Activated T-cell treated with anti-CD3 and anti-CD28 coated beads for 4 hours (primary cell): ENCODE data around the gene ZAR1L.
"Not testable (repeated sequence)": the region's sequence is repeated elsewhere in the genome, so short reads cannot be mapped to it uniquely, and the experiment has no call there.

Experiments used
- DNase-seq: peaks from one replicate; pipeline ENCODE4 v3.0.0-alpha.2; 2020

The ZAR1L gene

GRCh38 chr13:32315238-32316027 lies at the start of gene ZAR1L, which contains the start of gene BRCA2:
Gene ZAR1L, minus strand, starts transcription at chr13:32315363. Its CDS starts 3,438 bp downstream, at chr13:32311925.
Gene BRCA2, plus strand, starts transcription at chr13:32315508. Its CDS starts 953 bp downstream, at chr13:32316461.
- peak; percentile 78 for DNase-seq

- no peak for DNase-seq
Observed at GRCh38 chr13:32362574-32362973, 47.4 kb upstream of the ZAR1L start.

GRCh38 chr13:32355935-32356334 lies 40.8 kb upstream of the ZAR1L start:
- not testable (repeated sequence) for DNase-seq

GRCh38 chr13:32354040-32354439 lies 38.9 kb upstream of the ZAR1L start:
- no peak for DNase-seq

GRCh38 chr13:32350839-32351441 lies 35.8 kb upstream of the ZAR1L start:
- DNase-seq: not testable (repeated sequence)

GRCh38 chr13:32347651-32348050 lies 32.5 kb upstream of the ZAR1L start:
- DNase-seq: no peak

GRCh38 chr13:32340914-32341313 lies 25.8 kb upstream of the ZAR1L start:
- no peak for DNase-seq

GRCh38 chr13:32334671-32335070 lies 19.5 kb upstream of the ZAR1L start:
- DNase-seq: no peak

GRCh38 chr13:32330441-32330840 lies 15.3 kb upstream of the ZAR1L start:
- DNase-seq: no peak

- DNase-seq: no peak
Observed at GRCh38 chr13:32323912-32324311, 8.7 kb upstream of the ZAR1L start.

GRCh38 chr13:32320528-32320927 lies 5.4 kb upstream of the ZAR1L start:
- DNase-seq: no peak

- DNase-seq: no peak
Observed at GRCh38 chr13:32317716-32318465, 2.7 kb upstream of the ZAR1L start.

GRCh38 chr13:32316501-32316900 lies 1.3 kb upstream of the ZAR1L start:
- no peak for DNase-seq

- no peak for DNase-seq
Observed at GRCh38 chr13:32316028-32316339, 821 bp upstream of the ZAR1L start.

- DNase-seq: peak; percentile 60
Observed at GRCh38 chr13:32314271-32315237, 609 bp downstream of the ZAR1L start.

- DNase-seq: no peak
Observed at GRCh38 chr13:32311188-32311897, 3.8 kb downstream of the ZAR1L start.

GRCh38 chr13:32310134-32310706 lies 4.9 kb downstream of the ZAR1L start:
- no peak for DNase-seq

- DNase-seq: no peak
Observed at GRCh38 chr13:32309312-32310133, 5.6 kb downstream of the ZAR1L start.

GRCh38 chr13:32305646-32306045 lies 9.5 kb downstream of the ZAR1L start:
- no peak for DNase-seq

- no peak for DNase-seq
Observed at GRCh38 chr13:32302461-32302860, 12.7 kb downstream of the ZAR1L start.

- DNase-seq: no peak
Observed at GRCh38 chr13:32300920-32301319, 14.2 kb downstream of the ZAR1L start.
